ENCODE measurements around the gene FXYD3. TPM values are rescaled to one million over a fixed set of nuclear protein-coding genes. Genes with fewer than 3 reads are reported as not detected.

The FXYD3 gene
- total RNA-seq, 1 experiment from 2014 or later, result 17.4 TPM

DNA sequence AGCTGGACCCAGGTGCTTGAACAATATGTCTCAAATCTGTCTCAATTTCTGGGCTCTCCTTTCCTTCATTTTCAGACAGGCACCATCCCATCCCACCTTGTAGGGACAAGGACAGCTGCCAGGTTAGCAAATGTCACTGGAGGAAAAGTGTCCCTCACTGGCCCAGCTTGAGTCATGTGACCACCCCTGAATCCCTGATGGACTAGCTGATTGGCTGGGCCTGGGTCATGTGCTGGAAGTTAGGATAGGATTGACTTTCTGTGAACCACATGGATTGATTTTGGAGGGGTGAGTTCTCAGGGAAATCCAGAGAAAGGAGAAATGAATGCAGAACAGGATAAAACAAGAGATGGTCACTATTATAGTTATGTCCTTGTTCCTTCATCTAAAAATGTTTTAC lies 28.2 kb upstream of the FXYD3 start:
- Histone ChIP-seq H4K20me1 (ENCODE audit: insufficient read depth) (no peaks in the 10 kb centered on the region), H3K9me2 (ENCODE audit: insufficient read depth) (no peaks in the 10 kb centered on the region), H3K4me1 (ENCODE audit: control insufficient read depth in 1 of 2, insufficient read depth in 2 of 2, low read length in 2 of 2) (peaks cover 0 to 17% of the 10 kb centered on the region in 2 experiments; a peak in 2 of 4 replicates), H3K27ac (ENCODE audit: low read depth, low read length) (no peak overlapping the region), H3K9me3 (ENCODE audit: control insufficient read depth in 1 of 2, insufficient read depth in 1 of 2, low read depth in 1 of 2, low read length in 2 of 2) (no peaks in the 10 kb centered on the region), H3K79me2 (ENCODE audit: insufficient read depth, low read length) (no peaks in the 10 kb centered on the region), H2AFZ (ENCODE audit: low read depth, low read length, poor library complexity, severe bottlenecking) (no peak overlapping the region), H3K27me3 (ENCODE audit: insufficient read depth, low read length) (no peaks in the 10 kb centered on the region), H3K36me3 (ENCODE audit: control insufficient read depth in 1 of 2, insufficient read depth in 2 of 2, low read length in 2 of 2) (no peaks in the 10 kb centered on the region), H3K4me2 (ENCODE audit: low read length) (no peak overlapping the region), H3K4me3 (replicated peaks in 1 of 2; ENCODE audit: low read depth in 1 of 2, low read length in 2 of 2) (no peak overlapping the region), H3K9ac (ENCODE audit: low read length) (no peak overlapping the region)
- ChIA-PET CTCF (interaction anchor here (1.0 to 1.4 kb wide), 3 partner anchors 20 to 43 kb away, joined by 3 to 5 read pairs (median 4); no protein-coding TSS in a partner anchor), RAD21 (ENCODE audit: low non-redundant PET in 1 of 2, low total read pairs in 2 of 2, uncharacterized antibody in 2 of 2, unreplicated experiment in 2 of 2) (no interaction called here), POLR2A (no interaction called here)
- no TSS peak for BruUV-seq (replicated peaks)
- ATAC-seq, result no peak; the same call in 1 of the 2 replicates
- DNase-seq (ENCODE audit: low read depth, low spot score), result no peak
- intact Hi-C loops (cut with micrococcal nuclease), result no loop called here
- TF ChIP-seq RAD21 (IDR thresholded peaks at IDR 0.05; ENCODE audit: low read depth), result no peak
- no peak for TF ChIP-seq EZH2phosphoT487 (IDR thresholded peaks at IDR 0.05; ENCODE audit: borderline replicate concordance)
- no peak for TF ChIP-seq FOSL1 (IDR thresholded peaks at IDR 0.05; ENCODE audit: low read depth)
- TF ChIP-seq ZFX (IDR thresholded peaks at IDR 0.05), result no peak
- TF ChIP-seq REST (IDR thresholded peaks at IDR 0.05; ENCODE audit: low read depth), result no peak
- no peak for TF ChIP-seq SIN3A (IDR thresholded peaks at IDR 0.05; ENCODE audit: low read depth)
- no peak for TF ChIP-seq CEBPB (IDR thresholded peaks at IDR 0.05; ENCODE audit: low read depth)
- TF ChIP-seq, protein P1, sequence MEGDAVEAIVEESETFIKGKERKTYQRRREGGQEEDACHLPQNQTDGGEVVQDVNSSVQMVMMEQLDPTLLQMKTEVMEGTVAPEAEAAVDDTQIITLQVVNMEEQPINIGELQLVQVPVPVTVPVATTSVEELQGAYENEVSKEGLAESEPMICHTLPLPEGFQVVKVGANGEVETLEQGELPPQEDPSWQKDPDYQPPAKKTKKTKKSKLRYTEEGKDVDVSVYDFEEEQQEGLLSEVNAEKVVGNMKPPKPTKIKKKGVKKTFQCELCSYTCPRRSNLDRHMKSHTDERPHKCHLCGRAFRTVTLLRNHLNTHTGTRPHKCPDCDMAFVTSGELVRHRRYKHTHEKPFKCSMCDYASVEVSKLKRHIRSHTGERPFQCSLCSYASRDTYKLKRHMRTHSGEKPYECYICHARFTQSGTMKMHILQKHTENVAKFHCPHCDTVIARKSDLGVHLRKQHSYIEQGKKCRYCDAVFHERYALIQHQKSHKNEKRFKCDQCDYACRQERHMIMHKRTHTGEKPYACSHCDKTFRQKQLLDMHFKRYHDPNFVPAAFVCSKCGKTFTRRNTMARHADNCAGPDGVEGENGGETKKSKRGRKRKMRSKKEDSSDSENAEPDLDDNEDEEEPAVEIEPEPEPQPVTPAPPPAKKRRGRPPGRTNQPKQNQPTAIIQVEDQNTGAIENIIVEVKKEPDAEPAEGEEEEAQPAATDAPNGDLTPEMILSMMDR (IDR thresholded peaks at IDR 0.05 in 2 of 3, conservative IDR thresholded peaks at IDR 0.05 in 1 of 3; ENCODE audit: borderline replicate concordance in 1 of 3, insufficient read depth in 1 of 3, low read depth in 2 of 3, low read length in 2 of 3), result no peak
- TF ChIP-seq MAX (IDR thresholded peaks at IDR 0.05), result no peak
- TF ChIP-seq YY1 (IDR thresholded peaks at IDR 0.05; ENCODE audit: extremely low read depth, insufficient replicate concordance, low read depth, low read length), result no peak
- TF ChIP-seq TCF7L2 (IDR thresholded peaks at IDR 0.05; ENCODE audit: borderline replicate concordance, extremely low read depth, insufficient read depth, insufficient read length), result no peak
- no peak for TF ChIP-seq ZBTB33 (IDR thresholded peaks at IDR 0.05; ENCODE audit: extremely low read depth, insufficient replicate concordance, low read length)
- TF ChIP-seq SRF (IDR thresholded peaks at IDR 0.05; ENCODE audit: low read depth), result no peak
- TF ChIP-seq EZH2 (IDR thresholded peaks at IDR 0.05), result no peak
- TF ChIP-seq POLR2A (IDR thresholded peaks at IDR 0.05; ENCODE audit: borderline replicate concordance, extremely low read depth, insufficient read depth, insufficient read length), result no peak
- TF ChIP-seq SP1 (IDR thresholded peaks at IDR 0.05; ENCODE audit: low read depth), result no peak
- TF ChIP-seq ELF1 (IDR thresholded peaks at IDR 0.05; ENCODE audit: borderline replicate concordance, low read depth), result no peak
- no peak for TF ChIP-seq ATF3 (IDR thresholded peaks at IDR 0.05)
- no peak for TF ChIP-seq ZNF274 (IDR thresholded peaks at IDR 0.05; ENCODE audit: low read depth, low read length)

Measured in HCT116 (cell line).